HG03196 (cell line): ENCODE data around the gene CARS2.
"Not testable (repeated sequence)": the region's sequence is repeated elsewhere in the genome, so short reads cannot be mapped to it uniquely, and the experiment has no call there.

Source experiments
- ATAC-seq: cut with Tn5 transposase; IDR thresholded peaks from one replicate; pipeline ENCODE4 v1.9.1; 2021; ENCODE audit not compliant: unreplicated experiment

The CARS2 gene

DNA sequence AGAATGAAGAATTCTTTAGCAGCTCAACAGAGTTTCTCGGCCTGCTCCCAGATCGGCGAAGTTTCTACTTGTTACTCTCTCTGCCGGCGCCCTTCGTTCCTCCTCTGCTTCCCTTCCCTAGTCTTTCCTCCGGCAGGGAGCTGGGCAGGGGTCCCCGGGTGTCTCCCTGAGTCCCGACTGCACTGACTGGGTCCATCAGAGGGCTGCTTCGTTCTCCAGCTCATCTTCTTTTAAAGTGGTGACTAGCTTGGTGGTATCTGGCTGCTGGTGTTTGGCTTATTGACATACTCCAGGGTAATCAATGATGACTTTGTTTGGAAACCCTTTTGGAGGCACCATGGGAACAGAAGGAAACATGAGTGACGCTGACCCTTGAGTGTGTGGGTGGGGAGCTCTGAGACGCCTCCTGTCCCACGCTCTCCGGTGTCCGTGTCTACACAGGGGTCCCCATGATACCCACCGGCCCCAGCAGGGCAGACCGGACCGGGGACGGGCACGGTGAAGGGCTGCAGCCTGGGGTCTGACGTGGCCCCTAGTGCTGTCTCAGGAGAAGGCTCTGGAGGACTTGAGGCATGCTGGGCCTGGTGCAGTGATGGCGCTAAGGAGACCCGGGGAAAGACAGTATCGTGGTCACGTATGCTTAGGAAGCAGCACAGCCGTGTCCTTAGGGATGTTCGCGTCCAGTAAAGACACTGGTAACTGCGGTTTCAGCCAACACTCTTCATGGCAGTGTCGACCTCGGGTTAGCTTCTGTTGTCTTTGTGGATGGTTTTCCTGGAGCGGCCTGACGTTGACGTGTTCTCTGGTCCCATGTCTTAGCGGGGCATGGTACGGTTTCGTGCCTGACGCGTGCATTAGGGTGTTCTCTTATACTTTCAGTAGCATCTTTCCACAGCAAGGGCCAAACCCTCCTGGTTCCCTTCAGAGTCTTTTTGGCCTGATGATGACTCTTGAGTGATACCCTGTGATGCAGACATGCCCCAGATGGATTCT lies 66.8 kb downstream of the CARS2 start:
- ATAC-seq, result no peak

GRCh38 chr13:110638257-110638656 lies 67.7 kb downstream of the CARS2 start:
- no peak for ATAC-seq

GRCh38 chr13:110637747-110638146 lies 68.2 kb downstream of the CARS2 start:
- ATAC-seq, result no peak

- no peak for ATAC-seq
Observed at GRCh38 chr13:110637275-110637674, 68.6 kb downstream of the CARS2 start.

DNA sequence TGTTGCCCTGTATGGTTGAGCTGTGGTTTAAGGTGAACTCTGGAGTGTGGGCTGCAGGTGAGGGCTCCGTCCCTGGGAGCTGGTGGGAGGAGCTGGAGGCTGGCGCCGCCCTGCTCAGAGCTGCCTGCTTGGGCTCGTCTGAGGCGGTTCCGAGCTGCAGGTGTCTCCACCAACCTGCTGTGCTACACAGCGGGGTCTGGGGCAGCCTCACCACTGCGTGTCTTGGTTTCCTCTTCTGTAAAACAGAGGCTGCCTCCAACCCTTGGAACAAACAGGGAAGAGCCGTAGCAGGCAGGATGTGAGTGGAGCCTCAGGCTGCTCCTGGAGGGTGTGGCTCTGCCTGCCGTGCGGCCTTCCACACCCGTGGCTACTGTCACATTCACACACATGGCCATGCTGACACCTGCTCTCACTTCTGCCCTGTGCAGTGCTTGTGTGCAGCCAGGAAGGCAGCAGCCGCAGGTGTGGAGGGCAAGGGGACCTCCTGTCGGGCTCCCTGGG lies 69.2 kb downstream of the CARS2 start:
- no peak for ATAC-seq

DNA sequence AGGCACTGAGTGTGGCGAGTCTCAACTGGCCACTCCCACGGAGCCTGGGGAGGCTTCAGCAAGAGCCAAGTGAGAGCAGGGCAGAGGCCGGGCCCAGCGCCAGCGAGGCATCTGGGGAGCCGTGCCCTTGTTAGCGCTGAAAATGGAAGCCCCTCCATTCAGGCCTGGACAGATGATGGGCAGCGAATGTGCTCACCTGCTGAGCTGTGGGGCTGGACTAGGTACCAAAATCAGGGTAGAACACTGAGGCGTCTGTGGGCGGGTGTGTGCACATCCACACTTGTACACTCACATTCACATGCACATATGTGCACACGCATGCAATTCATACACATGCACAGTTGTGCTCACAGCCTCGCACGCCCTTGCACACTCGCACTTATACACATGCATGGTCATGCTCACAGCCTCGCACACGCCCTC lies 69.9 kb downstream of the CARS2 start:
- no peak for ATAC-seq

DNA sequence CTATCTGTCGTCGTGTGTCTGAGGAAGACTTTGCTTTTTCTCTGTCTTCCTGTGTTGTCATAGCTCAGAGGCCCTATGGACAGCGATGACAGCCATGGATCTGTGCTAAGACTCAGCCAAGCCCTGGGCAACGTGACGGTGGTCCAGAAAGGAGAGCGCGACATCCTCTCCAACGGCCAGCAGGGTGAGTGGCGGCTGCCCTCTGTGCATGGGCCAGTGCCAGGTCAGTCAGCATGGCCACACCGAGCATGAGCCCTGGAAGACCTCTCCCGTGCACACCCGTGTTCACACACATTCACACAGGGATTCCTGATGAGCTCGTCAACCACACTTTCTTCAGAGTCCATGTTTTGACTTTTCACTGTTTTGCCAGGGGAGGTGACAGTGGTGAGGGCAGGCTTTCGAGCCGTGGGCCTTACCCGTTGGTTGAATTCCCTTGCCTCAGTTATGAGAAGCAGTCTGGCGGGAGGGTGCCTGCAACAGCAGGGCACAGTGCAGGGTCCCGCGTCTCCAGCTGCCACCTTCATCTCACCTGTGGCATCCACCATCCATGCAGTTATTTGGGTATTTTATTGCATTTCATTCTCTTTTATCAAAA lies 70.4 kb downstream of the CARS2 start:
- ATAC-seq, result no peak

- ATAC-seq, result no peak
Observed at GRCh38 chr13:110634558-110634957, 71.4 kb downstream of the CARS2 start.

DNA sequence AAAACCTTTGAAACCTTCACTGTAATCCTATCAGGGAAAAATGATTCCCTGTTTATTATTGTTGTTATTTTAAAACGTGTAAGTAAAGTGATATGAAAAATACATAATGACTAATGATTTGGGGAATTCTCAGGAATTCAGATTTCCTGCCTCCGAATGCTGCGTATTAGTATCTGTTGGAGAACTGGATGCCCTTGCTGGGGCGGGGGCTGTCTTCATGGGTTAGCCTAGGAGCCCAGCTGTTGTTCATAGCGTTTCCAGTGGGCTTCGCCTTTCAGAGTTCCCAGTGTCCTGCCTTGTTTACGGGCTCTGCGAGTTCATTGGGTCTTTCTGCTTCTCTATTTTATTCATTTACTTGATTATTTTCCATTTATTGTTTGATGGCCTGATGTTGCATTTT lies 72.1 kb downstream of the CARS2 start:
- ATAC-seq, result no peak

DNA sequence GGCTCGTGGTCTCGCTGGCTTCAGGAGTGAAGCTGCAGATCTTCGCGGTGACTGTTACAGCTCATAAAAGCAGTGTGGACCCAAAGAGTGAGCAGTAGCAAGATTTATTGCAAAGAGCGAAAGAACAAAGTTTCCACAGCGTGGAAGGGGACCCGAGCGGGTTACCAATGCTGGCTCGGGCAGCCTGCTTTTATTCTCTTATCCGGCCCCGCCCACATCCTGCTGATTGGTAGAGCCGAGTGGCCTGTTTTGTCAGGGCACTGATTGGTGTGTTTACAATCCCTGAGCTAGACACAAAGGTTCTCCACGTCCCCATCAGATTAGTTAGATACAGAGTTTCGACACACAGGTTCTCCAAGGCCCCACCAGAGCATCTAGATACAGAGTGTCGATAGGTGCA lies 73.7 kb downstream of the CARS2 start:
- ATAC-seq, result not testable (repeated sequence)

DNA sequence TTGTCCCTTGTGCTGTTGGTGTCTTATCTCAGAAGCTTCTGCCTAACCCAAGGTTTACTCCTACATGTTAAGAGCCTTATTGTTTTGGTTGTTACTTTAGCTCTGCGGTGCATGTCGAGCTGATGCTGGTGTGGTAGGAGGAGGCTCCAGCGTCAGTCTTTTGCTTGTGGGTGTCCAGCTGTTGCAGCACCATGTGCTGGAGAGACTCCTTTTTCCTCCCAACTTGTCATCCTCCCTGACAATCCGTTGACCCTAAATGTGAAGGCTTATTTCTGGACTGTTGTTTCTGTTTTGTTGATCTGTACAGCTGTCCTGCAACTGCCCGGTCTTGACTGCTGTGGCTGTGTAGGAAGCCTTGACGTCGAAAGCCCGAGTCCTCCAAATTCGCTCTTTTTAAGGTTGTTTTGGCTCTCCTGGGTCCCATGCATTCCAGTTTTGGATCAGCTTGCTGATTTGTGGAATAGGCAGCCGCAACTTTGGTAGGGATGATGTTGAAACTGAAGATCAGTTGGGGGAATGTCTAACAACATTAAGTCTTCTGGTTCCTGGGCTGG lies 75.3 kb downstream of the CARS2 start:
- no peak for ATAC-seq

- no peak for ATAC-seq
Observed at GRCh38 chr13:110629735-110630134, 76.2 kb downstream of the CARS2 start.

DNA sequence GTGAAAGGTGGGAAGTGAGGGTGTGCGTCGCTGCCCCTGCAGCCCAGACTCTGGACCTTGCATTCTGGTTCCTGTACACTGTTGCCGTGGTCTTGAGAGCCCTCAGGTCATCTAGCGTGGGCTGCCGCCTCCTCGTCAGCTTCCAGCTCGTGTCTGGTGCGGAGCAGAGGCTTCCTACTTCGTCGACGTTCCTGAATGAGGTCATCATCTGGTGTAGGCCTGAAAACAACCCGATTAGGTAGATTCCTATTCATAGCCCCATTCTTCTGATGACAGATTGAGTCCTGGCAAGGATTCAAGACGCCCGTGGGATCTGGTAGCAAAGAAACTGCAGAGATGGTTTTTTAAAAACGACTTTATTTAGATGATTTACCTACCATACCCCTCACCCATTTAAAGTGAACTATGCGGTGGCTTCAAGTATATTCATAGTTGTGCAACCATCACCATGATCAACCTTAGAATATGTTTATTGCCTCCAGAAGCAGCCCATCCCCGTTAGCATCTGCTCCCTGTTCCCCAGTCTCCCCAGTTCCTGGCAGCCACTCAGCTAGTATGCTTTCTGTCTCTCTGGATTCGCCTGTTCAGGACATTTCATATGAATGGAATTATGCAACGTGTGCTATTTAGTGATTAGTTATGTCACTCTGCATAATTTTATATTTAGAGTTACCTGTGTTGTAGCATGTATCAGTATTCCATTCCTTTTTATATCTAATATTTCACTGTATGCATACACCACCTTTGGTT lies 76.8 kb downstream of the CARS2 start:
- ATAC-seq, result no peak

DNA sequence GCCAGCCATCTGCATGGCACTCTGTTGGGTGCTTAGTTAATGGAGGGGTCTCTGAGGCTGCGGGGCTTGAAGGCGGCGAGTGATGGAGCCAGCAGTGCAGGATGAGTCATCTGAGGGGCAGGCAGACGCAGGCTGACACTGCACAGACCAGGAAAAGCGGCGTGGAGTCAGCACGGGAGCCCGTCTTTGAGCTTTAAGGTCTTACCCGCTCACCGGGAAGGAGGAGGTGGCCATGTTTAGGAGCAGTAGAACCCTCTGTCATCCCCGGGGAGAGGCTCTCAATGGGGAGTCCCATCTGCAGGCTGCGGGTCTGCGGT lies 77.5 kb downstream of the CARS2 start:
- no peak for ATAC-seq

GRCh38 chr13:110627761-110628476 lies 78.0 kb downstream of the CARS2 start:
- no peak for ATAC-seq

GRCh38 chr13:110627351-110627750 lies 78.6 kb downstream of the CARS2 start:
- no peak for ATAC-seq

GRCh38 chr13:110626521-110626920 lies 79.4 kb downstream of the CARS2 start:
- ATAC-seq, result no peak

DNA sequence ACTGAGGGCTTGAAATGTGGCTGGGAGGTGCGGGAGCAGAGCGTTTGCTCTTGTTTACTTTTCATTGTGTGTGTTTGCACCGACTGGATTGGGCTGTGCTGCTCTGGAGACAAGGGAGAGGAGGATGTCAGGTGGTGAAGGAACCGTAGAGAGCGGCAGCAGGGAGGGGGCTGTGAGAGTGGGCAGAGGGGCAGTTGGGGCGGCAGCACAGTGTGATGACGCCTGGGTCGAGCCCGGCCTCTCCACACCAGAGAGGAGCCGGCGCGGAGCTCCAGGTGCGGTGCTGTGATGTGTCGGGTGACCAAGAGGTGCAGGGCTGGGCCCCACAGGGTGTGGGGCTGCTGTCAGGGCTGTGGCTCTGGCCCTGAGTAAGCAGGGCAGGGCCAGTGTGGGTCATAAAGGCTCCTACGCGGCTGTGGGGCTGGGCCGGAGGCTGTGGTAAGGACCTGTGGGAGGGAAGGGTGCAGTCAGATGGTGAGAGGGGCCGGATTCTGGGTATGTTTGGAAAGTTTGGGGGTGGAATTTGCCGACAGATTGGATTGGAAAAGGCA lies 80.1 kb downstream of the CARS2 start:
- ATAC-seq, result no peak

- ATAC-seq, result no peak
Observed at GRCh38 chr13:110624766-110625756, 80.9 kb downstream of the CARS2 start.
